ENCODE measurements around the gene MAGI2. TPM values are rescaled to one million over a fixed set of nuclear protein-coding genes. Genes with fewer than 3 reads are reported as not detected.

Gene MAGI2
- polyA plus RNA-seq, 1 donor: 2.6 TPM

- H3K36me3 ChIP-seq (ENCODE audit: control insufficient read depth, insufficient read depth, low read length): no peaks in the 10 kb centered on the region
- no peak overlapping the region for H3K27ac ChIP-seq (ENCODE audit: low read length)
- H3K9me3 ChIP-seq (ENCODE audit: control insufficient read depth, low read depth, low read length): no peaks in the 10 kb centered on the region
- no peaks in the 10 kb centered on the region for H3K4me1 ChIP-seq (ENCODE audit: control insufficient read depth, insufficient read depth, low read length)
- no peaks in the 10 kb centered on the region for H3K27me3 ChIP-seq (ENCODE audit: control insufficient read depth, insufficient read depth, low read length)
- no CpG with 5 or more reads among the region's 1 CpG for WGBS (ENCODE audit: insufficient coverage, low lambda C conversion rate)
- no peak for DNase-seq
- H3K4me3 ChIP-seq (ENCODE audit: low read length): no peak overlapping the region
Observed at GRCh38 chr7:78473021-78473420, 980.4 kb downstream of the MAGI2 start.

DNA sequence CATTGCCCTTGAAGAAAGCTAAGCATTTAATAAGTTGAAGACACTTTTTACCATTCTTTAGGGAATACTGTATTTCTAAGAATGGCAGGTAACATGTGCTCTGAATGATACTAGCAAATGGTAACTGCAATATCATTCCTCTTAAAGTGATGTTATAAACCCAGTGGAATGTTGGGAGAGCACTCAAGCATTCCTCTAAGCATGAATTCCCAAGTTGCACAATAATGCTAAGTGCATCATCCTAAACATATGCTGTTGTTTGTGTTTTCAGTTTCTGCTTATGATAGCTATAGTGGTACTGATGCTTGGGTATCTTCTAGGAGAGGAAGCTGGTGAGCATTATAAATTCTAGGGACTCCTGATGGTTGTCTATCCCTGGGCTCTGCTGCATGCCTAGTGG lies 980.9 kb downstream of the MAGI2 start:
- DNase-seq: no peak
- no peak overlapping the region for H3K27ac ChIP-seq (ENCODE audit: low read length)
- no peaks in the 10 kb centered on the region for H3K27me3 ChIP-seq (ENCODE audit: control insufficient read depth, insufficient read depth, low read length)
- no peak overlapping the region for H3K4me3 ChIP-seq (ENCODE audit: low read length)
- no peaks in the 10 kb centered on the region for H3K36me3 ChIP-seq (ENCODE audit: control insufficient read depth, insufficient read depth, low read length)
- no peaks in the 10 kb centered on the region for H3K4me1 ChIP-seq (ENCODE audit: control insufficient read depth, insufficient read depth, low read length)
- H3K9me3 ChIP-seq (ENCODE audit: control insufficient read depth, low read depth, low read length): no peaks in the 10 kb centered on the region

GRCh38 chr7:78465894-78466293 lies 987.6 kb downstream of the MAGI2 start:
- no peaks in the 10 kb centered on the region for H3K36me3 ChIP-seq (ENCODE audit: control insufficient read depth, insufficient read depth, low read length)
- no peak for DNase-seq
- no peak overlapping the region for H3K27ac ChIP-seq (ENCODE audit: low read length)
- no peak overlapping the region for H3K4me3 ChIP-seq (ENCODE audit: low read length)
- no peaks in the 10 kb centered on the region for H3K4me1 ChIP-seq (ENCODE audit: control insufficient read depth, insufficient read depth, low read length)
- H3K27me3 ChIP-seq (ENCODE audit: control insufficient read depth, insufficient read depth, low read length): no peaks in the 10 kb centered on the region
- WGBS (ENCODE audit: insufficient coverage, low lambda C conversion rate): no CpG with 5 or more reads among the region's 5 CpGs
- H3K9me3 ChIP-seq (ENCODE audit: control insufficient read depth, low read depth, low read length): no peaks in the 10 kb centered on the region

DNA sequence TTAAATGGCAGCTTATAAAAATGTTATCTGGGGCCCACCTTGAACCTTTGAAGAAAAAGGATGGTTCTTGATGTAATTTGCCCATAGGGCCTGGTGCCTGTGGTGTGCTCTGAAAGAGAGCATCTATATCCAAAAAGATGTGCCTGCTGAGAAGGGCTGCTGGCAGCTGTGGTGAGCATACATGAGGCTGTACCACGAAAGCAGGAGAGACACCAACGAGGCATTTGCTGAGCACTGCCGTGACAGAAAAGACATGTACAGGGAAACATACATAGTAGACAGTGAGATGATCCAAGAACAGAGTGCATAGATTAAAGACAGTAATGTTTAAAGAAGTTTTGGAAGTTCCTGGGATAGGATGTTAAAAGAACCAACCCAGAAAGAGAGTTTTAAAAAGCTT lies 990.4 kb downstream of the MAGI2 start:
- Histone ChIP-seq H3K4me1 (ENCODE audit: control insufficient read depth, insufficient read depth, low read length) (no peaks in the 10 kb centered on the region), H3K27ac (ENCODE audit: low read length) (no peak overlapping the region), H3K27me3 (ENCODE audit: control insufficient read depth, insufficient read depth, low read length) (no peaks in the 10 kb centered on the region), H3K36me3 (ENCODE audit: control insufficient read depth, insufficient read depth, low read length) (no peaks in the 10 kb centered on the region), H3K9me3 (ENCODE audit: control insufficient read depth, low read depth, low read length) (no peaks in the 10 kb centered on the region), H3K4me3 (ENCODE audit: low read length) (no peak overlapping the region)
- WGBS (ENCODE audit: insufficient coverage, low lambda C conversion rate): no CpG with 5 or more reads among the region's 3 CpGs
- no peak for DNase-seq

DNA sequence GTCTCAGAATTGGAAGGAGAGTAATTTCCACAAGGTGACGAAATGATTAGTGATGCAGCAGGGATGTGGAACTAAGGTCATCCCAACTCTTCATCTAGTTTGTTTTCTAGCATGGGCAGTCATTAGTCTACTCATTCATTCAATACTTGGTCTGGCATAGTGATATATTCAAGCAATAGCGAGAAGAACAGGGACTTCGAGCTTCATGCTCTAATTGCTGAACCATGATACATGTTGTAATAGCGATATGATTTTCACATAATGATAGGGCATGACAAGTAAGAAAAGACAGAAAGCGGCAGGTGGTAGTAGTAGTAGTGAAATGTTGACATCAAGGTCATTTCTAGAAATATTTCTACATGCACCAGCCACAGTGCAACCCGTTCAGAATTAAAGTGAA lies 1002.8 kb downstream of the MAGI2 start:
- H3K4me1 ChIP-seq (ENCODE audit: control insufficient read depth, insufficient read depth, low read length): peaks cover 3% of the 10 kb centered on the region
- H3K27me3 ChIP-seq (ENCODE audit: control insufficient read depth, insufficient read depth, low read length): no peaks in the 10 kb centered on the region
- no peaks in the 10 kb centered on the region for H3K9me3 ChIP-seq (ENCODE audit: control insufficient read depth, low read depth, low read length)
- no peak overlapping the region for H3K4me3 ChIP-seq (ENCODE audit: low read length)
- WGBS (ENCODE audit: insufficient coverage, low lambda C conversion rate): no CpG with 5 or more reads among the region's 6 CpGs
- no peaks in the 10 kb centered on the region for H3K36me3 ChIP-seq (ENCODE audit: control insufficient read depth, insufficient read depth, low read length)
- H3K27ac ChIP-seq (ENCODE audit: low read length): no peak overlapping the region
- no peak for DNase-seq

- Histone ChIP-seq H3K27ac (ENCODE audit: low read length) (peak overlapping the region; percentile 46), H3K36me3 (ENCODE audit: control insufficient read depth, insufficient read depth, low read length) (no peaks in the 10 kb centered on the region), H3K4me3 (ENCODE audit: low read length) (no peak overlapping the region), H3K27me3 (ENCODE audit: control insufficient read depth, insufficient read depth, low read length) (no peaks in the 10 kb centered on the region), H3K4me1 (ENCODE audit: control insufficient read depth, insufficient read depth, low read length) (peaks cover 3% of the 10 kb centered on the region), H3K9me3 (ENCODE audit: control insufficient read depth, low read depth, low read length) (no peaks in the 10 kb centered on the region)
- DNase-seq: peak; percentile 77 to 85
- WGBS (ENCODE audit: insufficient coverage, low lambda C conversion rate): no CpG with 5 or more reads among the region's 5 CpGs
Observed at GRCh38 chr7:78448911-78449310, 1004.6 kb downstream of the MAGI2 start.

DNA sequence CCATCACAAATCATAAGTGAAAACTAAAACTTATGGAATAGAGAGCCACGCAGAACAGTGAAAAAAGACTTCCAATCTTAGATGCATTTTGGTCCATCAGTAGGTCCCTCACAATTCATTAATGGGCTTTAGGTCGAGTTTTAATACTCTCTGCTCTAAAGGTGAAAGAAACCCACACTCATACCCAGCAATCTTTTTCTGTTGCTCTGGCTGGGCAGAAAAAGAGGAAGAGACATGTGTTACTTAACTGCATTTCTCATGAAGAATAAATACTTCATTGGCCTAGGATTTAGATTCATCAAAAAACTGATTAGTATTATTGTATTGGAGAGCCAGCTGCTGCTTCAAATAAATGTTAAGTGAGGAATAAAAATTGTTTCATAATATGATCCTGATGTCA lies 1009.2 kb downstream of the MAGI2 start:
- Histone ChIP-seq H3K4me1 (ENCODE audit: control insufficient read depth, insufficient read depth, low read length) (peaks cover 3% of the 10 kb centered on the region), H3K4me3 (ENCODE audit: low read length) (no peak overlapping the region), H3K36me3 (ENCODE audit: control insufficient read depth, insufficient read depth, low read length) (no peaks in the 10 kb centered on the region), H3K9me3 (ENCODE audit: control insufficient read depth, low read depth, low read length) (no peaks in the 10 kb centered on the region), H3K27me3 (ENCODE audit: control insufficient read depth, insufficient read depth, low read length) (no peaks in the 10 kb centered on the region), H3K27ac (ENCODE audit: low read length) (no peak overlapping the region)
- no peak for DNase-seq
- no CpG with 5 or more reads among the region's 2 CpGs for WGBS (ENCODE audit: insufficient coverage, low lambda C conversion rate)

DNA sequence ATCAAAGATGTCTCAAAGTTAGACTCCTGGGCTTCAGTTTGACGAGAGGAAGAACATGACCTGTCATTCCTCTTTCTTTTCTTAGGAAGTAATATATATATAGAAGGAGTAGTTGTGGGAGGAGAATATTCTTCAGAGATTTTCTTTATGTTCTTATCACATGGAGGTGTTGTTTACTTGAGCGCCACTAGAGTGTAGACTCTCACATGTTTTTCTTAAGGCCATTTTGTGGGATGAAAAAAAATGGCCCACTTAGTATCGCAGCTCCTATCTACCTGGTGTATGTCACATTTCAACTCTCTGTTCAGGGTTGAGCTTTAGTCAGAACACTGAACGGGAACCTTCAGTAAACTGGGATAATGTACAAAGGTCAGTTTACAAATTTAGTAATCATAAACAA lies 1009.7 kb downstream of the MAGI2 start:
- 86% methylated on average over 1 of the region's 4 CpGs for WGBS (ENCODE audit: insufficient coverage, low lambda C conversion rate)
- no peak overlapping the region for H3K4me3 ChIP-seq (ENCODE audit: low read length)
- peak in 1 of 2 donors; percentile 9 for DNase-seq

GRCh38 chr7:78441737-78442136 lies 1011.7 kb downstream of the MAGI2 start:
- WGBS (ENCODE audit: insufficient coverage, low lambda C conversion rate): no CpG with 5 or more reads among the region's 2 CpGs
- DNase-seq: no peak

More for the DNA sequence above, 1009.7 kb downstream of the MAGI2 start:
- Histone ChIP-seq H3K27me3 (ENCODE audit: control insufficient read depth, insufficient read depth, low read length) (no peaks in the 10 kb centered on the region), H3K27ac (ENCODE audit: low read length) (no peak overlapping the region), H3K4me1 (ENCODE audit: control insufficient read depth, insufficient read depth, low read length) (no peaks in the 10 kb centered on the region), H3K36me3 (ENCODE audit: control insufficient read depth, insufficient read depth, low read length) (no peaks in the 10 kb centered on the region), H3K9me3 (ENCODE audit: control insufficient read depth, low read depth, low read length) (no peaks in the 10 kb centered on the region)

GRCh38 chr7:78438433-78438832 lies 1015.0 kb downstream of the MAGI2 start:
- H3K4me3 ChIP-seq (ENCODE audit: low read length): no peak overlapping the region
- DNase-seq: no peak
- no peak overlapping the region for H3K27ac ChIP-seq (ENCODE audit: low read length)

More at GRCh38 chr7:78441737-78442136, 1011.7 kb downstream of the MAGI2 start:
- no peak overlapping the region for H3K27ac ChIP-seq (ENCODE audit: low read length)
- H3K4me3 ChIP-seq (ENCODE audit: low read length): no peak overlapping the region
- H3K4me1 ChIP-seq (ENCODE audit: control insufficient read depth, insufficient read depth, low read length): no peaks in the 10 kb centered on the region
- H3K27me3 ChIP-seq (ENCODE audit: control insufficient read depth, insufficient read depth, low read length): no peaks in the 10 kb centered on the region
- no peaks in the 10 kb centered on the region for H3K9me3 ChIP-seq (ENCODE audit: control insufficient read depth, low read depth, low read length)
- H3K36me3 ChIP-seq (ENCODE audit: control insufficient read depth, insufficient read depth, low read length): no peaks in the 10 kb centered on the region

DNA sequence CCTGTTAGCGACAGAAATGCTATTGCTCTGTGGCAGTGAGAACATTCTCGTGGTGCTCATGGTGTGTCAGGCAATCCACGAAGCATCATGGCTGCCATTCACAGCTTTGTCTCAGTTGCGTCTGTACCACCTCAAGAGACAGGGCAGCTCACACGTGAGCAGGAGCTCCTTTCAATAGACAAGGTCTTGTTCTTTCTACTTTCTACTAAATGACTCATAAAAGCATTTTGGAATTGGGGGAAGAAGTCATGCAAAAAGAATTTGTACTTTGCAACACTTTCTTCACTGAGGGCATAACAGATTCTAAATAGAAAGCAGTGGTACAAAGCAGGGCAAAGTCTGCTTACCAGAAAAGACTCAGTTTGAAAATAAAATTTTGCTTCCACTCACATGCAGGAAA lies 1016.3 kb downstream of the MAGI2 start:
- H3K27ac ChIP-seq (ENCODE audit: low read length): no peak overlapping the region
- no peaks in the 10 kb centered on the region for H3K36me3 ChIP-seq (ENCODE audit: control insufficient read depth, insufficient read depth, low read length)
- H3K9me3 ChIP-seq (ENCODE audit: control insufficient read depth, low read depth, low read length): no peaks in the 10 kb centered on the region
- H3K4me1 ChIP-seq (ENCODE audit: control insufficient read depth, insufficient read depth, low read length): no peaks in the 10 kb centered on the region
- no peaks in the 10 kb centered on the region for H3K27me3 ChIP-seq (ENCODE audit: control insufficient read depth, insufficient read depth, low read length)
- DNase-seq: no peak
- WGBS (ENCODE audit: insufficient coverage, low lambda C conversion rate): no CpG with 5 or more reads among the region's 5 CpGs
- H3K4me3 ChIP-seq (ENCODE audit: low read length): no peak overlapping the region

More at GRCh38 chr7:78438433-78438832, 1015.0 kb downstream of the MAGI2 start:
- Histone ChIP-seq H3K4me1 (ENCODE audit: control insufficient read depth, insufficient read depth, low read length) (no peaks in the 10 kb centered on the region), H3K9me3 (ENCODE audit: control insufficient read depth, low read depth, low read length) (no peaks in the 10 kb centered on the region), H3K27me3 (ENCODE audit: control insufficient read depth, insufficient read depth, low read length) (no peaks in the 10 kb centered on the region), H3K36me3 (ENCODE audit: control insufficient read depth, insufficient read depth, low read length) (no peaks in the 10 kb centered on the region)
- 100% methylated on average over 1 of the region's 7 CpGs for WGBS (ENCODE audit: insufficient coverage, low lambda C conversion rate)
